NCI-H2029 (cell line): ENCODE results near the gene ATP10A.

ENCODE experiments used
- DNase-seq: peaks from one replicate; lab custom pipeline; 2025; lab: John Stamatoyannopoulos, UW

The ATP10A gene

DNA sequence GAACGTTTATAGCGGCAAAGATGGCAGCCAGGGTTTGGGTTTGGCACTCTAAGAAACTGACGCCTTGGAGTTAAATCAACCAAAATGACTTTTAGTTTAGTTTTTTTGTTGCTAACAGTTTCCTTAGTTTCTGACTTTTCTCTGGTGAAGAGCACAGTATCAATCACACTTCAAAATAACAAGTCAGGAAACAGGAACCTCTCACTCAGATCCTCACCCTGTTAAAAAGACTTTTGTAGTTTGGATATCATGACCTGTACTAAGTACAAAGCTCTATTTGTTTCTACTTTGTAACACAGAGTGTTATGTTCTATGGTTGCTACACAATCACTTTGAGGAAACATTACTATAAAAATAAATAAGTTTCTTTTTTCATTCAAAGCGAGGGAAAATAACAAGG, 51.1 kb downstream of the ATP10A start:
- DNase-seq, result no peak

GRCh38 chr15:25811481-25811906, 51.6 kb downstream of the ATP10A start:
- DNase-seq, result no peak

GRCh38 chr15:25810631-25811091, 52.5 kb downstream of the ATP10A start:
- DNase-seq, result no peak

DNA sequence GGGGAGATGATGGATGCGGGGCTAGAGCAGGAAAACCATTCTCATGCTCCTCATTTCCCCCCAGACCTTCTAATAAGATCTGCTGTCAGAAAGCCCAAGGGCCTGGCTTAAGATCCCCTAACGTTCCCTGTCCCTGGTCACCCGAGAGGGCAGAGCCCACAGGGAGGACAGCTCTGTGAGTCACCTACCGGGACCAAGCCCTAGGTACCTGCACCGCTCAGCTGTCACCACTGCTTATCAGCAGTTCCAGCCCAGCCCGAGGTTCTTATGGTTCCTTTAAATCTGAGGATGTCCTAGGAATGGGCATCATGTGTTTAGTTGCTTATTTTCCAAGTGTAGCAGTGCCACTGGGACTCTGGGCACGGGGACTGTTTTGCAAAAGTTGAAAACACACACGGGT, 53.0 kb downstream of the ATP10A start:
- no peak for DNase-seq

- DNase-seq, result no peak
Measured at GRCh38 chr15:25807063-25807462, 56.1 kb downstream of the ATP10A start.

DNA sequence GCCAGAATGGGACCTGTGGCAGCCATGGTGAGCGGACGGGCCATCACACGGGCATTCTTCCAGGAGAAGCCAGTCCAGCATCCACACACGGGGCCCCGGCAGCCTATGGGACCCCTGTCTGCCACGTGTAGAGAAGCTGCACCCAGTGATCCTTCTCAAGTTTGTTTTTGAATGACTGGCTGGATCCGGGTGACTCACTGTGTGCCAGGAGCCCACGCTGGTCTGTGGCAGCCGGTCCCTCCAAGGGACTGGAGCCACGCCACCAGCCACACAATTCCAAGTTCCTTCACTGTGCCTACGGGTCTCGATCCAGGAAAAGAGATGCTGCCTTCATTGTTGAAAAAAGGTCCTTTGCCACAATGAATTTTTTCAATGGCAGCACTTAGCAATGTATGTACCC, 58.1 kb downstream of the ATP10A start:
- DNase-seq, result no peak

- no peak for DNase-seq
Measured at GRCh38 chr15:25804451-25804850, 58.7 kb downstream of the ATP10A start.

GRCh38 chr15:25803541-25803940, 59.6 kb downstream of the ATP10A start:
- no peak for DNase-seq

DNA sequence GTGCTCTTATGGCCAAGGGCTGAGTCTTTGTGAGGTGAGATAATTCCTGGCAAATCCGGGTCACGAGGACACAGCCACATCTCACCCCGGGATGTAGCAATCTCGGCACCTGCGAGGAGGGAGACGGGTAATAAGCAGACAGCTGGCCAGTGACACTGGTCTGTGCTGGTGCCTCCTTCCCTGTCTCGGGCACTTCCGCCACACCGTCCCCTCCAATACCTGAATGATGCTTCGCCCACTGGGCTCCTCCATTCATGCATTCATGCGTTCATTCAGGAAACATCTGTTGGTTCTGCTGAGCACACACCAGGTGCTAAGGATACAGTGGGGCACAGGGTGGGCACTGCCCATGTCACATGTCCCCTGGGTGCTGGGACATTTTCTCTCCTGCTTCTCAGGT, 60.1 kb downstream of the ATP10A start:
- DNase-seq, result no peak

DNA sequence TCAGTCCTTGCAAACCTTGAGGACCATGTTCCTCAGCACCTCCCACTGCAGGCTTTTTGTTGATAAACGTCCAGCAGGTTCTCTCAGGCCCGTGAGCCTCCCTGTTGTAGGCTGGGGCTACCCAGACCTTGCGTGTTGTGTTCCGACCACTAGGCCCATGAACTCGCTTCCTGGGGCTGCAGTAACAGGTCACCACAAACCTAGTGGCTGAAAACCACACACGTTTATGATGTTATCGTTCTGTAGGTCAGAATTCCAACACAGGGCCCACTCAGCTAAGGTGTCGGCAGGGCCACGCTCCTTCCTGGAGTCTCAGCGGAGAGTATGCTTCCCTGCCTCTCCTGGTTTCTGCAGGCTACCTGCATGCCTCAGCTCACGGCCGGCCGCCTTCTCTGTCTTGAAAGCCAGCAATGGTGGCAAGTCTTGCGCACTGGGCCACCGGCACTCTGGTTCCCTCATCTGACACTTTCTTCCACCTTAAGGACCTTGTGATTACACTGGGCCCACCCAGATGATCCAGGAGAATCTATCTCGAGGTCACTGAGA, 60.8 kb downstream of the ATP10A start:
- no peak for DNase-seq

DNA sequence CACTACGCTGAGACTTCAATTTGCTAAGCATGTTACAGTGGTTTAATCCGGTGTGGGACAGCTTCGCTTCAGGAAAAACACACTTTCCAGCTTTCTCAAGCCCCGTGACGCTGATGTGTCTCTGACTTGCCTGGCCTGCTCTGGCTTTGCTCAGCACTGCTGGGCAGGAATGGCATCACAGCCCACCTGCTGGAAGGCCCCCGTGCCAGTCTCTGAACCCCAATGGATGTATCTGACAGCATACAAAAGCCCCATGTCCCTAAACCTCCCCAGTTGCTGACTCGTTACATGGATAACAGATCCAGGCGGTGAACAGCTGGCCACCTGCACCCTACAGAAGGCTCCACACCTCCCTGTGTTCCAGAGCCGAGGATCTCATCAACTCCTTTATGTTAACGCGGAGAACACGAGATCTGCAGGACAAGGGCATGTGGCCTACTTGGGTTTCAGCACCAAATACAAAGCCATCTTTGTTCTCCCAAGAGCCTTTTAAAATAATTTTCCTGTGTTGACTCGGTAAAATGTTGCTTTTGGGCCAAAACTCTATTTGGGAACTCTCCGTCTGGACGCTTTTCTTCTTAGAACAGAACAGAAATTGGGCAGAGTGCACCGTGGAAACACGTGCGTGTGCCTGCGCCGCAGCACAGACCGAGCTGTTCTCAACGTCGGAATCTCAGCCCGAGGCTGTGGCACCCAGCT, 61.4 kb downstream of the ATP10A start:
- DNase-seq, result no peak

- DNase-seq, result no peak
Measured at GRCh38 chr15:25800761-25801515, 62.2 kb downstream of the ATP10A start.

GRCh38 chr15:25799906-25800700, 63.0 kb downstream of the ATP10A start:
- DNase-seq, result no peak

DNA sequence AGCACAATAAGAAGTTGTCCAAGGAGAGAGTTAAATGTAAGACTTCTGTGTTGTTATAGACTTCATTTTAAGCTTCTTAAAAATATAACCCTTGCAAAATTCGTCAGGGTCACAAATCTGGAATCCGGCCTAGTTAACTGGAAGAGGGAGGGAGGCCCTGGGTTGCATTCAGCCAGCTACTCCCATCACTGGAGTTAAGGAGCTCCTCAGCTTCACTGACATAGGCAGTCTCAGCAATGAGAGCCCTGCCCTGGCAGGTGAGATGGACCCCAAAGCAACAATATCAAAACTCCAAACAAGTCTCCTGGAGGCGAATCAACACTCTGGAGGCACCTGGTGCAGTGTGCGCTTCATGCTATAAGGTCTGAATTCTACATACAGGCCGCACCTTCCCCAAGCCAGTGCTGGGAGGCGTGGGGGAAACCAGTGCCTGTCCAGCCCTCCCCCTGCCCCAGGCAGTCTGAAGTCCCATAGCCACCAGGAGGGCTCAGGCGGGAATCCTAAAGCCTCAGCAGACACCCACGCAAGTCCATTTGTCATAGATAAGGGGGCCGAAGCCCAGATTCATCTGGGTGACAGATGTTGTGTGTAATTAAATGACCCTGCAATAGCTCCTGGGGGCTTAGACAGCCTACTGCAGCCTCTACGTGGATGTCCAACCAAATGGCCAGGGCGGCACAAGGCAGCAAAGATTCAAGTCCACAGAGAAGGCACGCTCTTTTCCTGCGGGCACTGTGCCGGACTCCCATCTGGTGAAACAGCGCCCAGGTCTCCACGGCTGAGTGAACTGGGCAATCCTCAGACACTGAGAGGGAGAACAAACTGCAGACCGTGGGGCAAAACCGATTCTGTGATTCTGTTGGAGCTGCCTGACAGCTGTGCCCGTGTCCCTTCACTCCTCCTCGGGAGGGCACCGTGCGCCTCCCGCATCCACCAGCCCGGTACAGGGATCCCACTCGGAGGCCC, 64.9 kb downstream of the ATP10A start:
- no peak for DNase-seq

- no peak for DNase-seq
Measured at GRCh38 chr15:25797511-25797935, 65.6 kb downstream of the ATP10A start.

DNA sequence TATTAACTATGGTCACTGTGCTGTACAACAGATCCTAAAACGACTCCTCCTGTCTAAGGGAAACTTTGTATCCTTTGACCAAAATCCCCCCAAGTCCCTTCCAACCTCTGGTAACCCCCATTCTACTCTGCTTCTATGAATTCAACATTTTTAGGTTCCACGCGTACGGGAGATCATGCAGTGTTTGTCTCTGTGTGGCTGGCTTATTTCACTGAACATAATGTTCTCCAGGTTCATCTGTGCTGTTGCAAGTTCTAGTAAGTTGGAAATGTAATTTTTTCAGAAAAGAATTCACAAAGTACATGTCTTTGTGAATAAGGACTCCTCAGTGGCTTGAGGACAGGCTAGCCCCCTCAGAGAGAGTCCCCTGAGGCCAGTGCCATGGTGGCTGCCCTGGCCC, 66.1 kb downstream of the ATP10A start:
- no peak for DNase-seq

- DNase-seq, result no peak
Measured at GRCh38 chr15:25796395-25796794, 66.7 kb downstream of the ATP10A start.

DNA sequence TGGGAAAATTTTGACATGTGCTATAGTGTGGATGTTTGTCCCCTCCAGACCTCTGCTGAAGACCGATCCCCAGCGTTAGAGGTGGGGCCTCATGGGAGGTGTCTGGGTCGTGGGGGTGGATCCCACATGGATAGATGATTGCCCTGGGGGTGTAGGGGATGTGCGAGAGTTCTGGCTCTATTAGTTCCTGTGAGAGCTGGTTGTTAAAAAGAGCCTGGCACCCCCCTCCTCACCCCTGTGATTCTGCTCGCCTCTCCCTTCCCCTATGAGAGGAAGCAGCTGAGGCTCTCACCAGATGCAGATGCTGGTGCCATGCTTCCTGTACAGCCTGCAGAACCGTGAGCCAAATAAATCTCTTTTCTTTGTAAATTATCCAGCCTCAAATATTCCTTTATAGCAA, 67.4 kb downstream of the ATP10A start:
- no peak for DNase-seq

DNA sequence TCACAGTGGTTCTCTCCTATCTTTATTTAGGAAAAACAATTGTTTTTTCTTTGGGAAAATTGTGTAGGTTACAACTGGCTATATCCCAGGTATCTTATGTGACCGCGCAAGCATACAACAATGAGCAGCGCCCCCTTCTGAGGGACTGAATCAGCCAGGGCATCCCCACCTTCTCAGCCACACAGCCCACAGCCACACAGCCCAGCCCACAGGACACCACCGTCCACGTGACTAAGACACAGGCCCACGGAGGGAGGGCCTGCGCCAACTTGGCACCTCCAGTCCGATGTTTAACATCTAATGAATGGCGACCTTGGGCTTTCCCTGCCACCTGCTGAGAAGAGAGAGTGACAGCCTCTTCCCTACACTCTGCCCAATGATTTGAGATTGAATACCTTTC, 68.1 kb downstream of the ATP10A start:
- no peak for DNase-seq

DNA sequence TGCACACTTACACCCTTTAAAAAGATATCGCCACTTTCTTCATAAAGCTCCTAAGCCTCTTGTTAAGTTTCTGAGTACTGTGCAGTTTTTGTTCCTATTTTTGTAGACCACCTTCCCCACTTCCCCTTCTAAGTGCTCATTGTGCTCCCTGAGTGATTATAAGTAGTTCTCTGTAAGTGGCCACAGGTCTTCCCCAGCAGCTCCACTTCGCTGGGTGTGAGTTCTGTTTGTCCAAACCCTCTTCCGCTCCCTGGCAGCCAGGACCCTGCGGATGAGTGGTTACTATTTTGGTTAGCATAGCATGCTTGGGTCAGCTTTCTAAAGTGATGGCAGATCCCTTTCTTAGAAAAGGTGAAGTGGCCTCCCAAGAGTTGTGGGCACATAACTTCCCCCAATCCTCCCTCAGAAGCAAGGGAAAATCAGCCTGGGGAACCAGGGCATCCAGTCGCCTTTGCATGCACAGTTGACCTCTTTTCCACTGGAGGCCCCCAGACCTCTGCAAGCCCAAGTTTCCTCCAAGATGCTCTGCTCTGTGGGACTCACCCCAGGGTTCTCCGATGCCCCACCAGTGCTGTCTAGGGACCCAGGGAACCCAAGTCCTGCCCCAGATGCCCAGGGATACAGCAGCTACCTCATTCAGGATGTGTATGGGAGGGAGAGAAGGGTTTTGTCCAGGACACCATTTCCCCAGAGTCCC, 69.6 kb downstream of the ATP10A start:
- no peak for DNase-seq

DNA sequence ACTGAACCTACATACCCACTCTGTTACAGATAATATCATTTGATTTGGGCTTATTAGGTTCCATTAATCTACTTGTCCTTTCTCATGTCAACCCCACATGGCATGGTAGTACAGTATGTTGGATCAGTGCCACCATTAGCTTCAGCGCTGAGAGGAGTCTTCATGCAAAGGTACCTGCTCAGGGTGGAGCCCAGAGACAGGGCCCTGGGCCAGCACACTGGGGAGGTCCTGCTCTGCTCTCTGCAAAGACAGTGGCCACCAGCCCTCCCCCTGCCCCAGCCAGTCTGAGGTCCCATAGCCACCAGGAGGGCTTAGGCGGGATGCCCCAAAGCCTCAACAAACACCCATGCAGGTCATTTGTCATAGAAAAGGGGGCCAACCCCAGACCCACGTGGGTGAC, 71.0 kb downstream of the ATP10A start:
- DNase-seq, result no peak
